HepG2 (cell line): ENCODE data around the gene LEPR. TPM values are rescaled to one million over a fixed set of nuclear protein-coding genes. Genes with fewer than 3 reads are reported as not detected.

Source experiments
- ATAC-seq: fragments of 200-7000 bp; cut with Tn5 transposase; 3 replicates; pipeline ENCODE4 v1.9.1; 2020; ENCODE audit warnings: mild to moderate bottlenecking, moderate library complexity
- BruUV-seq: library from RNA; stranded (reverse); fragments of 400-500 nt; replicated peaks from 2 replicates; lab custom pipeline; 2021; lab: Mats Ljungman, UMichigan
- CTCF ChIA-PET: fragments of 300-600 bp; formaldehyde crosslinking; extraction: SDS; loops from one replicate; lab custom pipeline; 2021; ENCODE audit warnings: low total read pairs, inconsistent platforms, low intra/inter-chr PET ratio; lab: Yijun Ruan, JAX
- POLR2A ChIA-PET: fragments of 350-600 bp; sonication (Branson Sonifier 250); formaldehyde crosslinking; loops from one replicate; lab custom pipeline; 2020; ENCODE audit warnings: antibody characterized with exemption, inconsistent platforms; lab: Yijun Ruan, JAX
- DNase-seq: peaks from one replicate; pipeline ENCODE4 v3.0.0-alpha.2; 2015; ENCODE audit warnings: low spot score
- FAIRE-seq: peaks from 3 replicates; lab custom pipeline; 2011; peaks lifted over from hg19 to GRCh38; lab: Jason Lieb, UNC
- H2AFZ ChIP-seq: one replicate; pipeline ENCODE4 v1.6.1; 2011; ENCODE audit warnings: low read length, inconsistent platforms
- H3K27ac ChIP-seq: fragments of 300-600 bp; 3 replicates; pipeline ENCODE4 v1.8.0; 2011; ENCODE audit warnings: mixed run types, mild to moderate bottlenecking, mixed read lengths, low read length, inconsistent platforms; ENCODE audit not compliant: insufficient read depth; ENCODE audit errors: extremely low read length
- H3K27me3 ChIP-seq, 2 experiments: fragments of 200-600 bp in 1 of 2; 2 replicates in 1 of 2; 3 replicates in 1 of 2; pipeline versions ENCODE4 v1.6.0 to v1.8.0; 2011; ENCODE audit warnings: low read length in 2 of 2, mild to moderate bottlenecking in 2 of 2, moderate library complexity in 2 of 2, inconsistent platforms in 1 of 2; ENCODE audit not compliant: insufficient read depth in 2 of 2, control insufficient read depth in 1 of 2
- H3K36me3 ChIP-seq, 2 experiments: fragments of 200-600 bp in 1 of 2; replicated peaks in 1 of 2; 2 replicates in 1 of 2; 3 replicates in 1 of 2; pipeline versions ENCODE4 v1.5.1 to v1.8.0; 2011; ENCODE audit warnings: low read length in 2 of 2, inconsistent platforms in 1 of 2; ENCODE audit not compliant: insufficient read depth in 2 of 2, control insufficient read depth in 1 of 2
- H3K4me1 ChIP-seq: 2 replicates; pipeline ENCODE4 v1.5.1; 2012; ENCODE audit warnings: low read length, inconsistent platforms; ENCODE audit not compliant: insufficient read depth
- H3K4me2 ChIP-seq: 2 replicates; pipeline ENCODE4 v1.6.0; 2011; ENCODE audit warnings: low read depth, low read length, inconsistent platforms
- H3K4me3 ChIP-seq, 3 experiments: fragments of 200-600 bp in 1 of 3; sonication (generic), shearing (Covaris generic) in 1 of 3; replicated peaks in 1 of 3; 2 replicates each; pipeline ENCODE4 v1.5.1; 2011 to 2016; ENCODE audit warnings: low read length in 3 of 3, inconsistent platforms in 2 of 3, low read depth in 2 of 3, mild to moderate bottlenecking in 2 of 3, control low read depth in 1 of 3, mixed read lengths in 1 of 3; ENCODE audit not compliant: insufficient read depth in 1 of 3
- H3K79me2 ChIP-seq: one replicate; pipeline ENCODE4 v1.6.1; 2011; ENCODE audit warnings: low read length, inconsistent platforms; ENCODE audit not compliant: insufficient read depth
- H3K9ac ChIP-seq: 2 replicates; pipeline ENCODE4 v1.6.0; 2011; ENCODE audit warnings: mild to moderate bottlenecking, low read depth, low read length, inconsistent platforms; ENCODE audit not compliant: insufficient read depth
- H3K9me3 ChIP-seq: 2 replicates; pipeline ENCODE4 v1.5.1; 2012; ENCODE audit warnings: mild to moderate bottlenecking, low read length
- H4K20me1 ChIP-seq: 2 replicates; pipeline ENCODE4 v1.6.0; 2011; ENCODE audit warnings: inconsistent platforms, mild to moderate bottlenecking, low read length, moderate library complexity; ENCODE audit not compliant: insufficient read depth
- ATF7-NPFF ChIP-seq: sonication (generic); formaldehyde crosslinking; IDR thresholded peaks from 2 replicates; pipeline ENCODE4 v1.8.1; 2023; ENCODE audit warnings: mild to moderate bottlenecking, low read depth, missing genetic modification reagents, moderate library complexity
- CAMTA2 ChIP-seq: sonication (generic); formaldehyde crosslinking; IDR thresholded peaks from 2 replicates; pipeline ENCODE4 v1.4.0; 2020; ENCODE audit warnings: mild to moderate bottlenecking, missing genetic modification reagents, borderline replicate concordance
- KDM6A ChIP-seq: IDR thresholded peaks from 2 replicates; pipeline ENCODE4 v1.6.1; 2016; ENCODE audit warnings: low read depth
- PHF8 ChIP-seq: sonication (generic); formaldehyde crosslinking; IDR thresholded peaks from 2 replicates; pipeline ENCODE4 v1.5.0; 2020; ENCODE audit warnings: missing genetic modification reagents
- SIN3A ChIP-seq: IDR thresholded peaks from 2 replicates; pipeline ENCODE4 v1.6.1; 2011; ENCODE audit warnings: low read depth, mild to moderate bottlenecking, control low read depth, low read length, borderline replicate concordance
- ZNF160 ChIP-seq: sonication (generic); formaldehyde crosslinking; IDR thresholded peaks from 2 replicates; pipeline ENCODE4 v1.8.0; 2022; ENCODE audit warnings: mild to moderate bottlenecking, inconsistent platforms, missing genetic modification reagents
- WGBS: methylation state at CpG from one replicate; pipeline ENCODE4 v1.1.6; 2017; ENCODE audit warnings: low lambda C conversion rate; 5-methylcytosine and 5-hydroxymethylcytosine counted together
- in situ Hi-C: cut with HindIII; loops from 2 replicates; pipeline ENCODE4 v1.10.0; 2017; ENCODE audit warnings: low pct_unique_long_range_greater_than_20kb; ENCODE audit not compliant: extremely low pct_ligation_motif_present
- intact Hi-C: fragments of 100-400 bp; cut with micrococcal nuclease; formaldehyde crosslinking; loops from one replicate; pipeline ENCODE4 v1.10.0; 2022; ENCODE audit not compliant: unreplicated experiment
- polyA plus RNA-seq, 8 experiments: library from polyadenylated mRNA; depleted of rRNA in 3 of 8; stranded (reverse) in 7 of 8; unstranded in 1 of 8; fragments of >200 nt; fragmentation: Illumina TruSeq in 4 of 8; extraction: Trizol in 4 of 8; gene quantifications; 2 replicates each; pipeline versions ENCODE4 v1.2.1 to v1.2.3, GENCODE V29; 2011 to 2016; ENCODE audit warnings: low read depth in 4 of 8, missing spikeins in 1 of 8, mixed read lengths in 1 of 8; ENCODE audit not compliant: insufficient read depth in 1 of 8
- total RNA-seq, 5 experiments: library from RNA; depleted of rRNA; stranded (reverse); fragments of >200 nt; fragmentation: Illumina TruSeq; extraction: Trizol; gene quantifications; 2 replicates each; pipeline ENCODE4 v1.2.3, GENCODE V29; 2016; ENCODE audit warnings: low read depth in 1 of 5

The LEPR gene
- total and polyA plus RNA-seq, 2 of the 13 experiments (the other 11 are each of a cell fraction or from before 2014, with no cell fraction given): 0.60 to 1.7 TPM

DNA sequence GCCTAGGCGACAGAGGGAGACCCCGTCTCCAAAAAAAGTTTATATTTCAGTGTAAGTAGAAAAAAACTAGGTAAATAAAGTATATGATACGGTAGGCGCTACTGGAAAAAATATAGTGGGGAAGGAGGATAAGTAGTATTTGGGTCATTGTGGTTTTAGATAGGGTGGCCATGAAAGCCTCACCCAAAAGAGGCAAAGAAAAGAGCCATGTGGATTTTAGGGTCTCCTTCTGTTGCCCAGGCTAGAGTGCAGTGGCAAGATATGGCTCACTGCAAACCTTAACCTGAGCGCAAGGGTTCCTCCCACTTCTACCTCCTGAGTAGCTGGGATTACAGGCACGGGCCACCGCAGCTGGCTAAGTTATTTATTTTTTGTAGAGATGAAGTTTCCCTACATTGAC lies 17.1 kb downstream of the LEPR start:
- CTCF ChIA-PET: no interaction called here
- no peak for FAIRE-seq
- BruUV-seq: no TSS peak
- in situ Hi-C loops: loop anchor here (25.0 kb wide), 1 partner anchor 250 kb away; no protein-coding TSS in a partner anchor
- POLR2A ChIA-PET: interaction anchor here (0.7 to 1.6 kb wide), 3 partner anchors 17 to 1524 kb away, joined by 4 to 5 read pairs (median 4); partner anchors contain the start of genes LEPR and LEPROT
- H3K4me1 ChIP-seq: peaks cover 11% of the 10 kb centered on the region; the same call in 1 of the 2 replicates
- intact Hi-C loops: no loop called here
- no peaks in the 10 kb centered on the region for H4K20me1 ChIP-seq
- TF ChIP-seq ZNF160 (CRISPR knock-in tag) (no peak), CAMTA2 (CRISPR knock-in tag) (no peak), KDM6A (CRISPR knock-in tag) (no peak)
- TF ChIP-seq, all 625 proteins: peak for 0
- ATAC-seq (no peak), DNase-seq (no peak)
- Histone ChIP-seq H3K4me2 (no peak overlapping the region), H3K9ac (no peak overlapping the region), H3K79me2 (no peaks in the 10 kb centered on the region), H3K36me3 (peaks cover 4 to 10% of the 10 kb centered on the region in 2 experiments; a peak in 2 of 5 replicates), H3K27me3 (no peaks in the 10 kb centered on the region), H3K27ac (no peak overlapping the region), H3K9me3 (no peaks in the 10 kb centered on the region; the same call in 1 of the 2 replicates), H2AFZ (no peak overlapping the region), H3K4me3 (no peak overlapping the region)
- WGBS: 96% methylated on average over 7 of the region's 7 CpGs

DNA sequence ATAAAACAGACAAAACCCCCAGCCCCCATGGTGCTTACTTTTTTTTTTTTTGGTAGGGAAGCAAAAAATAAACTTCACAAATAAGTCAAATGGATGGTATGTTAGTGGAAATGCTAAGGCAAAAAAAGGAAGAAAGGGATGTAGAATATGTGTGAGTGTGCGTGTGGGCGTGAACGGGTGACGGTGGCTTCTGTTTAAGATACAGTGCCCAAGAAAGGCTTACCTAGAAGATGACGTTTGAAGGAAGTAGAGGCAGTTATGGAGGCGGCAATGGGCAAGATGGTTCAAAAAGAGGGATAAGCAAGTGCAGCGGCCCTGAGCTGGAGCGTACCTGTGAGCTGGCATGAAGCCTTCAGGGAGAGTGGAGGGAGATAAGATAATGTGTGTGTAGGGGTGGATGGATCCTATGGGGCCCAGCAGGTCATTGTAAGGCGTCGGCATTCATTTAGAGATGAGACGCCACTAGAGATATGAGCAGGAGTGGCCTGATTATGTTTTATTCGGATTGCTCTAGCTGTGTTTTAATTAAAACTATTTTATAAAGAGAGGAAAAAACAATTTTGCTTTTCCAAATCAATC lies 19.9 kb downstream of the LEPR start:
- Histone ChIP-seq H3K79me2 (no peaks in the 10 kb centered on the region), H3K4me1 (peaks cover 11% of the 10 kb centered on the region; the same call in 1 of the 2 replicates), H3K4me2 (no peak overlapping the region), H3K9ac (no peak overlapping the region), H3K27me3 (no peaks in the 10 kb centered on the region), H3K36me3 (no peaks in the 10 kb centered on the region), H4K20me1 (no peaks in the 10 kb centered on the region), H2AFZ (no peak overlapping the region)
- intact Hi-C loops: no loop called here
- BruUV-seq: no TSS peak
- in situ Hi-C loops: loop anchor here (25.0 kb wide), 1 partner anchor 247 kb away; no protein-coding TSS in a partner anchor
- 91% methylated on average over 12 of the region's 12 CpGs for WGBS
- DNase-seq: no peak
- no peak for TF ChIP-seq SIN3A
- no peak for TF ChIP-seq ATF7-NPFF
- TF ChIP-seq PHF8: no peak
- TF ChIP-seq, all 625 proteins: peak for 0
- no peak; the same call in 2 of the 3 replicates for ATAC-seq
- POLR2A ChIA-PET: no interaction called here
- no peak for FAIRE-seq
- Histone ChIP-seq H3K4me3 (no peak overlapping the region), H3K9me3 (no peaks in the 10 kb centered on the region; the same call in 1 of the 2 replicates), H3K27ac (no peak overlapping the region)
- CTCF ChIA-PET: no interaction called here
